T-helper 9 cell (primary cell): ENCODE measurements around the gene UGT1A6.

Experiments
- DNase-seq: peaks from one replicate; pipeline ENCODE4 v3.0.0-alpha.2; 2020

The UGT1A6 gene

DNA sequence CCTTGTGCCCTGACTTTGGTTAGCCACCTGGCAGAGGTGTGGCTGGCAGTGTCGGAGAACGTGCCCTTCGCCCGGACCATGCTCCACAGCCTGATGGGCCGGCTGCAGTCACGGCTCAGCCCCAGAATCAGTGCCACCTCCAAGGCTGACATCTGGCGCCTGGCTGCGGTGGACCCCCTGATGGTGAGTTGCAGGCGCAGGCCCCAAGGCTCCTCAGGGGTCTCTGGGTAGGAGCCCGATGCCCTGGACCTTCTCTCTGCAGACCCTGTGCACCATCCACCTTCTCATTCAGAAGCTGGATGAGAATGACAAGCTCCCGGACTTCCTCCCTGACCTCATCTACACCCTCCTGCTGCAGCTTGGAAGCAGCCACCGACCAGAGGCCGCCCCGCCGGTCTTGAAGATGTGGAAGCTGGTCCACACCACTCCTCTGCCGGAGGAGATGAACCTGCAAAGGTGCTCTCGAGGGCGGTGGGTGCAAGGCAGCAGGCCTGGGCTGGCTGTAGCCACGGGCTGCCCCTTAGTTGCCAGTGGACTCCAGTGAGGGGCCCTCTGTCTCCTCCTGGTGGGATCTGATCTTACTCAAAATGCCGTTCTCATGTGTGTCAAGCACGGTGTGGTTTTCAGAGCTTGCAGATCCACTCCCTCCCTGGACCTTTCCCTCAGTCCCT is 129.5 kb downstream of the UGT1A6 start:
- DNase-seq, result no peak
